Peyer's patch (tissue), 4 donors: ENCODE data around the gene FUT1. TPM values are rescaled to one million over a fixed set of nuclear protein-coding genes. Genes with fewer than 3 reads are reported as not detected.

ENCODE experiments used
- DNase-seq, 3 donors: peaks; one replicate each; pipeline ENCODE4 v3.0.0-alpha.2; 2017 to 2019
- H3K27ac ChIP-seq, 4 donors: fragments of 200-600 bp; sonication (generic); one replicate each; pipeline ENCODE4 v1.5.1; 2016 to 2019
- H3K27me3 ChIP-seq, 2 donors: fragments of 200-600 bp; sonication (generic); one replicate each; pipeline ENCODE4 v1.5.1; 2019
- H3K36me3 ChIP-seq, 3 donors: fragments of 200-600 bp; sonication (generic); one replicate each; pipeline ENCODE4 v1.5.1; 2016 to 2019
- H3K4me1 ChIP-seq, 4 donors: fragments of 200-600 bp; sonication (generic); one replicate each; pipeline ENCODE4 v1.5.1; 2016 to 2019
- H3K4me3 ChIP-seq, 4 donors: fragments of 200-600 bp; sonication (generic); 1 replicate in 3 of 4; 2 replicates in 1 of 4; pipeline ENCODE4 v1.5.1; 2016 to 2019; ENCODE audit warnings: mild to moderate bottlenecking in 1 of 4
- H3K9me3 ChIP-seq, 4 donors: fragments of 200-600 bp; sonication (generic); one replicate each; pipeline ENCODE4 v1.5.1; 2016 to 2019; ENCODE audit warnings: mild to moderate bottlenecking in 1 of 4
- POLR2A ChIP-seq, 2 donors: fragments of 450-650 bp; IDR thresholded peaks; one replicate each; pipeline ENCODE4 v1.5.1; 2017; ENCODE audit warnings: antibody characterized with exemption in 2 of 2, mild to moderate bottlenecking in 2 of 2, moderate library complexity in 2 of 2
- total RNA-seq, 4 donors: library from RNA; depleted of rRNA; stranded (reverse); fragments of >200 nt; gene quantifications; one replicate each; pipeline ENCODE4 v1.1.0, GENCODE V29; 2016
- TF ChIP-seq, protein P1 (sequence below), 6 experiments: fragments of 450-650 bp in 4 of 6; fragments of 200-600 bp in 2 of 6; sonication (generic) in 1 of 6; IDR thresholded peaks; one replicate each; pipeline ENCODE4 v1.5.1; 2017 to 2019; ENCODE audit warnings: antibody characterized with exemption in 6 of 6, mild to moderate bottlenecking in 3 of 6, moderate library complexity in 1 of 6

Gene FUT1
- total RNA-seq, 4 donors from 2014 or later: 0.38 to 1.2 (median 0.68) TPM

DNA sequence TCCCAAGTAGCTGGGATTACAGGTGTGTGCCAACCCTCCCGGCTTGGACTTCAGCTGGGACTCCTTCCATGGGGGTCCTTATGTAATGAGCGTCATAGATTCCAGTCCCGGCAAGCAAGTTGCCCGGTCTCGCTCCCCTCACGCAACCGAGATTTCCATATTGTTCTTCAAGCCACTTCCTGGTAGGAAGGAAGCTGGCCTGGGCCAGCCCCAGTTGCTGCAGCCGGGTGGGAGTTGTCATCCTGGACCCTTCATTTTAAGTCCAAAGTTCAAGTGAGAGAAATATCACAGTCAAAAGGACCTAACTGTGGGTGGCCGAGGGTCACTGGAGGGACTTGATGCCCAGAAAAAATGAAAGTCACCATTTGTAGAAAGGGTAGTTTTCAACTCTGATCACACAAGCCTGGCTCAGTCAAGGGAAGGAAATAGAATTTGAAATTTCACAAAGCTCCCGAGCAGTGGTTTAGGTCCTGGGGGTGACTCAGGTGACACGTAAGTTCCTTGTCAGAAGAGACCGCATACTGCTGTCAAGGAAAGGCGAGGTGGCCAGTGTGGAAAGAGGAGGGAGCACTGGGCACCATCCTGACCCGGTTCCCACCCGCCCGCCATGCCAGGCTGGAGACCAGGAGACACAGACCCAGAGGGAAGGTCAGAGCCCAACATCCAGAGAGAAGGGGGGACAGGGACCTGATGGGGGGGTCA lies 8.2 kb upstream of the FUT1 start:
- no peak for DNase-seq
- Histone ChIP-seq H3K9me3 (no peaks in the 10 kb centered on the region), H3K4me1 (no peaks in the 10 kb centered on the region), H3K27ac (peak overlapping the region in 1 of 4 donors; percentile 10), H3K36me3 (no peaks in the 10 kb centered on the region), H3K27me3 (no peaks in the 10 kb centered on the region), H3K4me3 (no peak overlapping the region)
- no peak for TF ChIP-seq POLR2A (IDR thresholded peaks at IDR 0.05)
- TF ChIP-seq, protein P1, sequence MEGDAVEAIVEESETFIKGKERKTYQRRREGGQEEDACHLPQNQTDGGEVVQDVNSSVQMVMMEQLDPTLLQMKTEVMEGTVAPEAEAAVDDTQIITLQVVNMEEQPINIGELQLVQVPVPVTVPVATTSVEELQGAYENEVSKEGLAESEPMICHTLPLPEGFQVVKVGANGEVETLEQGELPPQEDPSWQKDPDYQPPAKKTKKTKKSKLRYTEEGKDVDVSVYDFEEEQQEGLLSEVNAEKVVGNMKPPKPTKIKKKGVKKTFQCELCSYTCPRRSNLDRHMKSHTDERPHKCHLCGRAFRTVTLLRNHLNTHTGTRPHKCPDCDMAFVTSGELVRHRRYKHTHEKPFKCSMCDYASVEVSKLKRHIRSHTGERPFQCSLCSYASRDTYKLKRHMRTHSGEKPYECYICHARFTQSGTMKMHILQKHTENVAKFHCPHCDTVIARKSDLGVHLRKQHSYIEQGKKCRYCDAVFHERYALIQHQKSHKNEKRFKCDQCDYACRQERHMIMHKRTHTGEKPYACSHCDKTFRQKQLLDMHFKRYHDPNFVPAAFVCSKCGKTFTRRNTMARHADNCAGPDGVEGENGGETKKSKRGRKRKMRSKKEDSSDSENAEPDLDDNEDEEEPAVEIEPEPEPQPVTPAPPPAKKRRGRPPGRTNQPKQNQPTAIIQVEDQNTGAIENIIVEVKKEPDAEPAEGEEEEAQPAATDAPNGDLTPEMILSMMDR (IDR thresholded peaks at IDR 0.05): no peak

DNA sequence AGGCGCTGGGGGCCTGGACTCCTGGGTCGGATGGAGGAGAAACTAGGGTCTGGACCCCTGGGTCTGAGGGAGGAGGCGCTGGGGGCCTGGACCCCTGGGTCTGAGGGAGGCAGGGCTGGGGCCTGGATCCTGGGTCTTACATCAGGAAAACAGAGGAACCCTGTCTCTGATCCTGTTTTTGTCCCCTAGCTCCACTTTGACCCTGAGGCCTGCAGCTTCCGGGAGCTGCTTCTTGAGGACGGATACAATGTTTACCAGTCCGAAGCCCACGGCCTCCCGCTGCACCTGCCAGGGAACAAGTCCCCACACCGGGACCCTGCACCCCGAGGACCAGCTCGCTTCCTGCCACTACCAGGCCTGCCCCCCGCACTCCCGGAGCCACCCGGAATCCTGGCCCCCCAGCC lies 5.3 kb upstream of the FUT1 start:
- no peak overlapping the region for H3K4me3 ChIP-seq
- no peaks in the 10 kb centered on the region for H3K27me3 ChIP-seq

DNA sequence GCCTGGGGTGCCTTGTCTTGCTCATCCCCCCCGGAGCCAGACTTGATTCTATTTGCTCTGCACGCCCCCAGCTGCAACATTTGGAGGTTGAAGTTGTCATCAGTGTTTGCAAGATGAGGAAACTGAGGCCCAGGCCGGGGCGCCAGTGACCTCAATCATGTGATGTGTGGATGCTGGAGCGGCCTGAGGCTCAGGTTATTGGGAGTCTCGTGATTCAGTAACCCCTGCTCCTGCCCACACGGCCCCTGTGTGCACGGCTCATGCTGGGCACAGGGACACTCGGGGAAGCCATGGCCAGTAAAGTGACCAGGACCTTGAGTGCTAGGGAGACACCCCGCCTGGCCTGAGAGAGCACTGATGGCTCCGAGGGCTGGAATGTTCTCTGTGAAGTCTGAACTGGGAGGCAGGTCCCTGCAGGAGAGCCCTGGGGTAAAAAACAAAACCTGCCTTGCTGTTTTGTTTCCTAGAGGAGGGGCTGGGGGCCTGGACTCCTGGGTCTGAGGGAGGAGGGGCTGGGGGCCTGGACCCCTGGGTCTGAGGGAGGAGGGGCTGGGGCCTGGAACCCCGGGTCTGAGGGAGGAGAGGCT lies 4.7 kb upstream of the FUT1 start:
- Histone ChIP-seq H3K4me3 (peak overlapping the region in 1 of 4 donors; percentile 8), H3K4me1 (peaks cover 0 to 14% (median 10%) of the 10 kb centered on the region in 4 donors), H3K9me3 (no peaks in the 10 kb centered on the region), H3K27ac (no peak overlapping the region), H3K27me3 (no peaks in the 10 kb centered on the region), H3K36me3 (no peaks in the 10 kb centered on the region)
- no peak for DNase-seq
- TF ChIP-seq POLR2A (IDR thresholded peaks at IDR 0.05): no peak
- TF ChIP-seq, protein P1 (IDR thresholded peaks at IDR 0.05): no peak

More for the DNA sequence above, 5.3 kb upstream of the FUT1 start:
- no peaks in the 10 kb centered on the region for H3K36me3 ChIP-seq
- H3K9me3 ChIP-seq: no peaks in the 10 kb centered on the region
- TF ChIP-seq POLR2A (IDR thresholded peaks at IDR 0.05): no peak
- TF ChIP-seq, protein P1 (IDR thresholded peaks at IDR 0.05): no peak
- peaks cover 0 to 8% (median 5%) of the 10 kb centered on the region in 4 donors for H3K4me1 ChIP-seq
- DNase-seq: no peak
- H3K27ac ChIP-seq: no peak overlapping the region

DNA sequence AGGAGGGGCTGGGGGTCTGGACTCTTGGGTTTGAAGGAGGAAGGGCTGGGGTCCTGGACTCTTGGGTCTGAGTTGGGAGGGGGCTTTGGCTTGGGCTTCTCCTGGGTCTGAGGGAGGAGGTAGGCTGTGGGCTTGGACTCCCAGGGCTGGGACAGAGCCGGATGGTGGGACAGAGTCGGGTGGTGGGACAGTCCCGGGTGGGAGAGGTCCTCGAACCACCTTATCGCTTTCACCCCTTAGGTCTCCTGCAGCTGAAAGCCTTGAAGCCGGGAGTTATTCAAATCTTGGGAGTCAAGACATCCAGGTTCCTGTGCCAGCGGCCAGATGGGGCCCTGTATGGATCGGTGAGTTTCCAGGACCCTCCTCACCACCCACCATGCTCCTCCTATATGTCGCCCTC lies 4.2 kb upstream of the FUT1 start:
- DNase-seq: no peak
- Histone ChIP-seq H3K27me3 (no peaks in the 10 kb centered on the region), H3K27ac (no peak overlapping the region), H3K36me3 (no peaks in the 10 kb centered on the region), H3K9me3 (no peaks in the 10 kb centered on the region), H3K4me3 (no peak overlapping the region), H3K4me1 (peaks cover 0 to 17% (median 10%) of the 10 kb centered on the region in 4 donors)
- TF ChIP-seq POLR2A (IDR thresholded peaks at IDR 0.05): no peak
- TF ChIP-seq, protein P1 (IDR thresholded peaks at IDR 0.05): no peak

DNA sequence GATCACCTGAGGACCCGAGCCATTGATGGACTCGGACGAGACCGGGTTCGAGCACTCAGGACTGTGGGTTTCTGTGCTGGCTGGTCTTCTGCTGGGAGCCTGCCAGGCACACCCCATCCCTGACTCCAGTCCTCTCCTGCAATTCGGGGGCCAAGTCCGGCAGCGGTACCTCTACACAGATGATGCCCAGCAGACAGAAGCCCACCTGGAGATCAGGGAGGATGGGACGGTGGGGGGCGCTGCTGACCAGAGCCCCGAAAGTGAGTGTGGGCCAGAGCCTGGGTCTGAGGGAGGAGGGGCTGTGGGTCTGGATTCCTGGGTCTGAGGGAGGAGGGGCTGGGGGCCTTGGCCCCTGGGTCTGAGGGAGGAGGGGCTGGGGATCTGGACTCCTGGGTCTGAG lies 3.8 kb upstream of the FUT1 start:
- no peak for TF ChIP-seq POLR2A (IDR thresholded peaks at IDR 0.05)
- TF ChIP-seq, protein P1 (IDR thresholded peaks at IDR 0.05): no peak

More for the DNA sequence above, 3.8 kb upstream of the FUT1 start:
- no peak for DNase-seq
- no peaks in the 10 kb centered on the region for H3K27me3 ChIP-seq
- no peaks in the 10 kb centered on the region for H3K9me3 ChIP-seq
- H3K4me3 ChIP-seq: peak overlapping the region in 1 of 4 donors; percentile 21
- peaks cover 0 to 17% (median 10%) of the 10 kb centered on the region in 4 donors for H3K4me1 ChIP-seq
- no peak overlapping the region for H3K27ac ChIP-seq
- no peaks in the 10 kb centered on the region for H3K36me3 ChIP-seq
